Keratinocyte (primary cell): ENCODE results near the gene PRPF6. TPM values are rescaled to one million over a fixed set of nuclear protein-coding genes. Genes with fewer than 3 reads are reported as not detected.

Experiments used
- DNase-seq: peaks from one replicate; pipeline ENCODE4 v3.0.0-alpha.2; 2011; ENCODE audit warnings: low read depth, missing footprints, low spot score
- FAIRE-seq: peaks from 2 replicates; lab custom pipeline; 2011; peaks lifted over from hg19 to GRCh38; lab: Jason Lieb, UNC
- H2AFZ ChIP-seq: 2 replicates; pipeline ENCODE4 v1.6.0; 2012; ENCODE audit warnings: low read length, control low read depth, inconsistent platforms; ENCODE audit not compliant: control insufficient read depth
- H3K27ac ChIP-seq: 2 replicates; pipeline ENCODE4 v1.5.1; 2011; ENCODE audit warnings: low read length; ENCODE audit not compliant: control insufficient read depth, insufficient read depth
- H3K27me3 ChIP-seq: 3 replicates; pipeline ENCODE4 v1.6.0; 2011; ENCODE audit warnings: low read length; ENCODE audit not compliant: control insufficient read depth, insufficient read depth; ENCODE audit errors: extremely low read depth
- H3K36me3 ChIP-seq, 2 experiments: 2 replicates in 1 of 2; 3 replicates in 1 of 2; pipeline ENCODE4 v1.5.1; 2011; ENCODE audit warnings: low read length in 2 of 2, mild to moderate bottlenecking in 1 of 2; ENCODE audit not compliant: control insufficient read depth in 2 of 2, insufficient read depth in 2 of 2; ENCODE audit errors: extremely low read depth in 1 of 2
- H3K4me1 ChIP-seq: 3 replicates; pipeline ENCODE4 v1.5.1; 2011; ENCODE audit warnings: low read length; ENCODE audit not compliant: control insufficient read depth, insufficient read depth; ENCODE audit errors: extremely low read depth
- H3K4me2 ChIP-seq: 3 replicates; pipeline ENCODE4 v1.6.0; 2011; ENCODE audit warnings: low read depth, low read length; ENCODE audit not compliant: control insufficient read depth, insufficient read depth; ENCODE audit errors: extremely low read depth
- H3K4me3 ChIP-seq, 3 experiments: fragments of 200-600 bp in 1 of 3; sonication (generic) in 1 of 3; 2 replicates in 2 of 3; 3 replicates in 1 of 3; pipeline ENCODE4 v1.5.1; 2011 to 2016; ENCODE audit warnings: low read length in 3 of 3, mild to moderate bottlenecking in 3 of 3, control low read depth in 2 of 3, inconsistent platforms in 1 of 3, low read depth in 1 of 3, mixed read lengths in 1 of 3, mixed run types in 1 of 3, moderate library complexity in 1 of 3; ENCODE audit not compliant: control insufficient read depth in 2 of 3, insufficient read depth in 2 of 3; ENCODE audit errors: extremely low read depth in 1 of 3
- H3K79me2 ChIP-seq: 2 replicates; pipeline ENCODE4 v1.6.0; 2012; ENCODE audit warnings: low read length; ENCODE audit not compliant: control insufficient read depth, insufficient read depth
- H3K9ac ChIP-seq: 3 replicates; pipeline ENCODE4 v1.6.0; 2011; ENCODE audit warnings: low read length; ENCODE audit not compliant: control insufficient read depth, insufficient read depth; ENCODE audit errors: extremely low read depth
- H3K9me1 ChIP-seq: 3 replicates; pipeline ENCODE4 v1.6.0; 2011; ENCODE audit warnings: low read length; ENCODE audit not compliant: control insufficient read depth, insufficient read depth; ENCODE audit errors: extremely low read depth
- H3K9me3 ChIP-seq: 2 replicates; pipeline ENCODE4 v1.5.1; 2012; ENCODE audit warnings: low read depth, low read length; ENCODE audit not compliant: control insufficient read depth
- H4K20me1 ChIP-seq: 3 replicates; pipeline ENCODE4 v1.6.0; 2011; ENCODE audit warnings: low read length; ENCODE audit not compliant: control insufficient read depth, insufficient read depth; ENCODE audit errors: extremely low read depth
- CTCF ChIP-seq, 3 experiments: IDR thresholded peaks in 1 of 3; conservative IDR thresholded peaks in 1 of 3; optimal IDR thresholded peaks in 1 of 3; 2 replicates in 2 of 3; 3 replicates in 1 of 3; pipeline versions ENCODE3 to v1.5.1; 2011; ENCODE audit warnings: low read length in 3 of 3, mild to moderate bottlenecking in 3 of 3, moderate library complexity in 2 of 3, control low read depth in 1 of 3, inconsistent platforms in 1 of 3; ENCODE audit not compliant: insufficient read depth in 2 of 3; ENCODE audit errors: extremely low read depth in 1 of 3
- EZH2 ChIP-seq: IDR thresholded peaks from one replicate; pipeline ENCODE4 v1.6.1; 2012; ENCODE audit warnings: inconsistent platforms, mild to moderate bottlenecking, low read length, moderate library complexity
- dilution Hi-C: fragments of 300-500 bp; cut with MboI; formaldehyde crosslinking; loops from one replicate; pipeline ENCODE4 v1.7.0; 2020; ENCODE audit warnings: low sequenced_read_pairs; ENCODE audit not compliant: extremely low pct_ligation_motif_present
- polyA plus RNA-seq, 5 experiments: library from polyadenylated mRNA; depleted of rRNA in 3 of 5; stranded (reverse) in 3 of 5; stranded (forward) in 1 of 5; unstranded in 1 of 5; fragments of >200 nt; gene quantifications; 1 replicate in 1 of 5; 2 replicates in 3 of 5; 3 replicates in 1 of 5; pipeline versions ENCODE4 v1.2.1 to v1.2.3, GENCODE V29; 2011 to 2012; ENCODE audit warnings: missing spikeins in 2 of 5, low read depth in 1 of 5, low replicate concordance in 1 of 5

The PRPF6 gene
- polyA plus RNA-seq, 1 donor (not counting 4 experiments of a cell fraction or from before 2014, with no cell fraction given): 30.5 TPM

- Histone ChIP-seq H3K27ac (no peak overlapping the region), H3K36me3 (peaks cover 0 to 9% of the 10 kb centered on the region in 2 experiments), H3K9me1 (no peaks in the 10 kb centered on the region), H3K27me3 (no peaks in the 10 kb centered on the region), H3K4me3 (no peak overlapping the region), H4K20me1 (no peaks in the 10 kb centered on the region), H3K9me3 (no peaks in the 10 kb centered on the region), H3K79me2 (no peaks in the 10 kb centered on the region), H2AFZ (no peak overlapping the region), H3K4me1 (peaks cover 25% of the 10 kb centered on the region), H3K9ac (no peak overlapping the region), H3K4me2 (no peak overlapping the region)
- DNase-seq (no peak), FAIRE-seq (no peak)
- dilution Hi-C loops: no loop called here
- TF ChIP-seq CTCF (optimal IDR thresholded peaks at IDR 0.05 in 1 of 3, IDR thresholded peaks at IDR 0.05 in 1 of 3, conservative IDR thresholded peaks at IDR 0.05 in 1 of 3; ENCODE audit: extremely low read depth in 1 of 3, insufficient read depth in 2 of 3, low read length in 3 of 3) (no peak), EZH2 (no peak)
Measured at GRCh38 chr20:64069209-64069613, 88.3 kb downstream of the PRPF6 start.

- Histone ChIP-seq H3K9ac (no peak overlapping the region), H2AFZ (no peak overlapping the region), H3K36me3 (peaks cover 0 to 9% of the 10 kb centered on the region in 2 experiments), H3K9me1 (no peaks in the 10 kb centered on the region), H3K4me1 (peaks cover 20% of the 10 kb centered on the region), H3K9me3 (no peaks in the 10 kb centered on the region), H4K20me1 (no peaks in the 10 kb centered on the region), H3K27ac (no peak overlapping the region), H3K4me2 (no peak overlapping the region), H3K79me2 (no peaks in the 10 kb centered on the region), H3K4me3 (no peak overlapping the region), H3K27me3 (no peaks in the 10 kb centered on the region)
- DNase-seq: no peak
- no peak for FAIRE-seq
- dilution Hi-C loops: no loop called here
- TF ChIP-seq CTCF (optimal IDR thresholded peaks at IDR 0.05 in 1 of 3, IDR thresholded peaks at IDR 0.05 in 1 of 3, conservative IDR thresholded peaks at IDR 0.05 in 1 of 3; ENCODE audit: extremely low read depth in 1 of 3, insufficient read depth in 2 of 3, low read length in 3 of 3): peak; percentile 74 to 88 (median 81)
- no peak for TF ChIP-seq EZH2
Measured at GRCh38 chr20:64069614-64070243, 88.8 kb downstream of the PRPF6 start.
